ENCODE measurements around the gene UFD1.

Gene UFD1

DNA sequence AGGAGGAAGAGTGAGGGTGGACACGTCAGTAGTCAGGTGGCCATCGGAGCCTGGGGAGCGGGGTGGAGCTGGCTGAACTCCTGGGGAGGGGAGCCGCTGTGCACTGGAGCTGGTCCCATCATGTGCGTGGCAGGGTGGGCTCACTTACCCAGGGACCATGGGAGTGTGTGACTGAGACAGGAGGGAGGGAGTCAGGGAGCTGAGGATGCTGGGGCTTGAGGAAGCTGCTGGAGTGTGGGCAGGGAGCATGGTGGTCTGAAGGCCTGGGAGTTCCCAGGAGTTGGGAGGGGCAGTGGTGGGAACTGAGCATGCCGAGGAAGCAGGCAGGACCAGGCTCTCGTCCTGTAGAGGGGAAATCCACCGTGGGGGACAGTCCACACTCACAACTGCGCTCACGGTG, 27.2 kb upstream of the UFD1 start:
- DNase-seq = no peak
- H3K36me3 ChIP-seq (replicated peaks) = no peaks in the 10 kb centered on the region
- no peak overlapping the region for H3K27ac ChIP-seq
- TF ChIP-seq, protein P1, sequence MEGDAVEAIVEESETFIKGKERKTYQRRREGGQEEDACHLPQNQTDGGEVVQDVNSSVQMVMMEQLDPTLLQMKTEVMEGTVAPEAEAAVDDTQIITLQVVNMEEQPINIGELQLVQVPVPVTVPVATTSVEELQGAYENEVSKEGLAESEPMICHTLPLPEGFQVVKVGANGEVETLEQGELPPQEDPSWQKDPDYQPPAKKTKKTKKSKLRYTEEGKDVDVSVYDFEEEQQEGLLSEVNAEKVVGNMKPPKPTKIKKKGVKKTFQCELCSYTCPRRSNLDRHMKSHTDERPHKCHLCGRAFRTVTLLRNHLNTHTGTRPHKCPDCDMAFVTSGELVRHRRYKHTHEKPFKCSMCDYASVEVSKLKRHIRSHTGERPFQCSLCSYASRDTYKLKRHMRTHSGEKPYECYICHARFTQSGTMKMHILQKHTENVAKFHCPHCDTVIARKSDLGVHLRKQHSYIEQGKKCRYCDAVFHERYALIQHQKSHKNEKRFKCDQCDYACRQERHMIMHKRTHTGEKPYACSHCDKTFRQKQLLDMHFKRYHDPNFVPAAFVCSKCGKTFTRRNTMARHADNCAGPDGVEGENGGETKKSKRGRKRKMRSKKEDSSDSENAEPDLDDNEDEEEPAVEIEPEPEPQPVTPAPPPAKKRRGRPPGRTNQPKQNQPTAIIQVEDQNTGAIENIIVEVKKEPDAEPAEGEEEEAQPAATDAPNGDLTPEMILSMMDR (IDR thresholded peaks at IDR 0.05; ENCODE audit: low read depth, low read length, missing control alignments) = no peak
- no peaks in the 10 kb centered on the region for H3K27me3 ChIP-seq (replicated peaks)
- no peak overlapping the region for H3K4me3 ChIP-seq (ENCODE audit: low read depth, low read length)
- in situ Hi-C loops (cut with HindIII; ENCODE audit: low pct_ligation_motif_present, low sequenced_read_pairs) = no loop called here

DNA sequence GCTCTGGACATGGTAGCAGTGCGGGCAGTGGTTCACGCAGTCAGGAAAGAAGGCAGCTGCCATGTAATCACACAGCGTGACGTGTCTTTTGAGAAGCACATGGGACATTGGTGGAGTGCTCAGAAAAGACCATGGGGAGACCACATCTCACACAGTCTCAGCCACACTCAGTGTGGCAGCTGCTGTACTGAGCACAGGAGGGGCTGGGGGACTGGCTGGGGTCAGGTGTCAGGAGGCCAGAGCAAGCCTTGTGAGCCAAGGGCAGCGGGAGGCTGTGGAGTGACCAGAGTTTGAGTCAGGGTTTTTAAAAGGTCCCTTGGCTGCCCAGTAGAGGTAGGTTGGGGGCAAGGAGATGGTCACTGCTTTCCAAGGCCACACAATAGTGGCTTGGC, 26.7 kb upstream of the UFD1 start:
- Histone ChIP-seq H3K36me3 (replicated peaks) (no peaks in the 10 kb centered on the region), H3K27ac (no peak overlapping the region), H3K4me3 (ENCODE audit: low read depth, low read length) (no peak overlapping the region), H3K27me3 (replicated peaks) (no peaks in the 10 kb centered on the region)
- TF ChIP-seq, protein P1 (IDR thresholded peaks at IDR 0.05; ENCODE audit: low read depth, low read length, missing control alignments) = no peak
- in situ Hi-C loops (cut with HindIII; ENCODE audit: low pct_ligation_motif_present, low sequenced_read_pairs) = no loop called here
- no peak for DNase-seq

DNA sequence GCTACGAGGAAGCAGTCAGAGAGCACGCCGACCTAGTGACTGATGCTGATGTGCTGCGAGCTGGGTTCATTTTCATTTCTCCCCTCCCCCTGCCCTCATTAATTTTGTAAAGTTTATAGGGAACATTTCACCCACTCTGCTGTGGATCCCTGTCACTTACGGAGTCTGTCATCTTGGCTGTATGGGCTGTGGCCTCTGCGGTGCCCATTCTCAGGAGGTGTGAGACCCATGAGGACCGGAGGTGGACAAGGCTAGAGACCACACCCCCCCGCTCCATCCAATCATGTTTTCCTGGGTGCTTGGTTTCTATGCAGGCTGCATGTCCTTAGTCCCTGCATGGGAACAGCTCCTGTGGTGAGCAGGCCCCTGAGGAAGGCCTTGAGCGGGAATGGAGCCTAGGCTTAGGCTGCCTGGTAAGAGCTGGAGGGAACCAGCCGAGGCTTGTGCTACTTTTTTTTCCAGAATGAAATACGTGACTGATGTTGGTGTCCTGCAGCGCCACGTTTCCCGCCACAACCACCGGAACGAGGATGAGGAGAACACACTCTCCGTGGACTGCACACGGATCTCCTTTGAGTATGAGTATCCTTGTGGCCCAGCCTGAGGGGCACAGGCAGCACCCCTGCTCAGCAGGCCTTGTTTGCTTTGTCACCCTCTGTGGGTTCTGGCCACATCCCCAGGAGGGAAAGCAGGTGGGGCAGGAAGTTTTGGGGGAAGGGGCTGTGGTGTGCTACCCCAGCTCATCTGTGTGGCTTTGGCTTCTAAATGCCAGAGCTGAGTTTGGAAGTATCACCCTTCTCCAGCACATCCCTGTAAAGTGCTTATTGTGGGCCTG, 26.1 kb upstream of the UFD1 start:
- Histone ChIP-seq H3K36me3 (replicated peaks) (no peaks in the 10 kb centered on the region), H3K4me3 (ENCODE audit: low read depth, low read length) (no peak overlapping the region), H3K27me3 (replicated peaks) (no peaks in the 10 kb centered on the region), H3K27ac (no peak overlapping the region)
- DNase-seq = no peak
- in situ Hi-C loops (cut with HindIII; ENCODE audit: low pct_ligation_motif_present, low sequenced_read_pairs) = no loop called here
- TF ChIP-seq, protein P1 (IDR thresholded peaks at IDR 0.05; ENCODE audit: low read depth, low read length, missing control alignments) = no peak

DNA sequence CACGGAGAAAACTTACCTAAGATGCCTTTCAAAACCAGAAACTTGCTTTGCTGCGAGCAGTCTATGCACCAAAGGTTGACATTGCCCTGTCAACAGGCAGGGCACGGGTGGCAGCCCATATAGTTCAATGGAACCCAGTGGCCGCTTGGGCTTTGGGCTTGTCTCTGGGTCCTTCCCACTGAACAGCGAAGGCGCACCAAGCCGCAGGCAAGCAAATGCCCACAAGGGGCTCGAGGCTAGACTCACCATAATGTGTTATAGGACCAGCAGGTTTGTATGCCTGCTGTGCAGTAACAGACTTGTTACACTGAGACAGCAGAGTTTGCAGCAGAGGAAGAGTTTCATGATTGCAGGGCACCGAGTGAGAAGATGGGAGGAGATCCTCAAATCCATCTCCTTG, 24.9 kb upstream of the UFD1 start:
- no peak for DNase-seq
- no peak overlapping the region for H3K27ac ChIP-seq
- H3K27me3 ChIP-seq (replicated peaks) = no peaks in the 10 kb centered on the region
- TF ChIP-seq, protein P1 (IDR thresholded peaks at IDR 0.05; ENCODE audit: low read depth, low read length, missing control alignments) = peak; percentile 33
- H3K4me3 ChIP-seq (ENCODE audit: low read depth, low read length) = no peak overlapping the region
- H3K36me3 ChIP-seq (replicated peaks) = no peaks in the 10 kb centered on the region
- in situ Hi-C loops (cut with HindIII; ENCODE audit: low pct_ligation_motif_present, low sequenced_read_pairs) = no loop called here

DNA sequence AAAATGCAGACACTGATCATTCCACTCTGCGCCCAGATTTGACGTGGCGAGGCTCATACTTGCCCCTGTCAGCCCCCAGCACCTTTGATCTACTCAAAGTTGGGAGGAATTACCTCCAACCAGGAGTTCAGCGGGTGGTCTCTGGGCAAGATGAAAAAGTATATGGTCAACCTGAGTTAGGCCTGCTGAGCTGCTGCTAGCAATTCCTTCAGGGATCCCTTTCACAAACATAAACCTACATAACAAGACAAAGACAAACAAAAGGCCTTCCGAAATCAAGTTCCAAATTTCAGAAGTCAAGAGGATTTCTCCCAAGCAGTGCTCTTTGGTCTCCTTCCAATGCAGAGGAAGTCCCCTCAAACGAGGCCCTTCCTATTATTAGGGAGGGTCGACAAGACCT, 24.4 kb upstream of the UFD1 start:
- H3K36me3 ChIP-seq (replicated peaks) = no peaks in the 10 kb centered on the region

More for the DNA sequence above, 24.4 kb upstream of the UFD1 start:
- TF ChIP-seq, protein P1 (IDR thresholded peaks at IDR 0.05; ENCODE audit: low read depth, low read length, missing control alignments) = no peak
- no peak overlapping the region for H3K4me3 ChIP-seq (ENCODE audit: low read depth, low read length)
- no peak overlapping the region for H3K27ac ChIP-seq
- no peaks in the 10 kb centered on the region for H3K27me3 ChIP-seq (replicated peaks)
- no peak for DNase-seq
- in situ Hi-C loops (cut with HindIII; ENCODE audit: low pct_ligation_motif_present, low sequenced_read_pairs) = no loop called here

Measured in brain microvascular endothelial cell (primary cell).